Hepatocyte (in vitro differentiated cells): ENCODE results near the gene MYO18B.

Source experiments
- CTCF ChIP-seq: fragments of 200-600 bp; sonication (generic); IDR thresholded peaks from 2 replicates; pipeline ENCODE4 v1.5.1; 2016; ENCODE audit warnings: antibody characterized with exemption, mild to moderate bottlenecking; ENCODE audit not compliant: poor library complexity
- EZH2phosphoT487 ChIP-seq: fragments of 200-600 bp; sonication (generic); IDR thresholded peaks from one replicate; pipeline ENCODE4 v1.6.1; 2018; ENCODE audit warnings: antibody characterized with exemption, mild to moderate bottlenecking, low read depth, moderate library complexity; ENCODE audit not compliant: unreplicated experiment, severe bottlenecking

DNA sequence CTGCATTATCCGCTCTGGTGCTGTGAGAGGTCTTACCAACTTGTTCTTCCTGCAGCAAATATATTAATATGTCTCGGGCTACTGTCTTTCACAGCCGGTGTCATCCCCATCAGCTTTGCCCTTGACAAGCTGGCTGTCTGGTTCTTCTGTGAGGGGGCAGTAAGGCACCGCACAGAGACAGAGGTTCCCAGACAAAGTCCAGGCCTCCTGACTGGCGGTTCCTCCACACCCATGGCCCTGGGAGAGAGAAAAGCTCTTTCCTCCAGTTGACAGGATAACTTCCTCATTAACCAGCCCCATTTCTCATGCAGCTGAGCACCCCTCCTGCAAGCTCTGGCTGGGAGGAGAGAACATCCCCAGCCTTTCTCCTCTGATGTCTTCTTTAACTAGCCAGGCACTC is 214.8 kb downstream of the MYO18B start:
- no peak for TF ChIP-seq CTCF
- no peak for TF ChIP-seq EZH2phosphoT487
